Subcutaneous abdominal adipose tissue (tissue), 5 donors: ENCODE measurements around the gene ACP7.
"Not testable (repeated sequence)": the region's sequence is repeated elsewhere in the genome, so short reads cannot be mapped to it uniquely, and the experiment has no call there.

ENCODE experiments used
- H3K27ac ChIP-seq: one replicate; pipeline ENCODE4 v1.7.0; 2013; ENCODE audit warnings: low read depth, mild to moderate bottlenecking, inconsistent platforms, low read length, moderate library complexity
- H3K27me3 ChIP-seq, 5 donors: one replicate each; pipeline ENCODE4 v1.7.0; 2013; ENCODE audit warnings: low read length in 5 of 5, inconsistent platforms in 1 of 5; ENCODE audit not compliant: control insufficient read depth in 5 of 5, insufficient read depth in 4 of 5
- H3K36me3 ChIP-seq, 5 donors: one replicate each; pipeline ENCODE4 v1.7.0; 2013; ENCODE audit warnings: low read length in 5 of 5; ENCODE audit not compliant: control insufficient read depth in 5 of 5, insufficient read depth in 5 of 5
- H3K4me1 ChIP-seq, 5 donors: one replicate each; pipeline ENCODE4 v1.7.0; 2013; ENCODE audit warnings: low read length in 5 of 5, mild to moderate bottlenecking in 3 of 5, moderate library complexity in 1 of 5; ENCODE audit not compliant: control insufficient read depth in 5 of 5, insufficient read depth in 5 of 5
- H3K4me3 ChIP-seq, 5 donors: one replicate each; pipeline ENCODE4 v1.7.0; 2013; ENCODE audit warnings: low read length in 5 of 5, low read depth in 1 of 5
- H3K9ac ChIP-seq, 5 donors: one replicate each; pipeline ENCODE4 v1.7.0; 2013; ENCODE audit warnings: low read length in 5 of 5, mild to moderate bottlenecking in 4 of 5, moderate library complexity in 3 of 5
- H3K9me3 ChIP-seq, 5 donors: one replicate each; pipeline ENCODE4 v1.7.0; 2013; ENCODE audit warnings: low read length in 5 of 5; ENCODE audit not compliant: control insufficient read depth in 5 of 5
- donor health status: healthy.
- donor health status: healthy.
- donor health status: healthy.
- donor health status: healthy.
- donor health status: healthy.

The ACP7 gene

GRCh38 chr19:39115105-39115847 lies 31.1 kb downstream of the ACP7 start:
- H3K36me3 ChIP-seq: no peaks in the 10 kb centered on the region
- no peak overlapping the region for H3K27ac ChIP-seq
- no peak overlapping the region for H3K4me3 ChIP-seq
- H3K4me1 ChIP-seq: no peaks in the 10 kb centered on the region
- H3K9ac ChIP-seq: no peak overlapping the region
- H3K27me3 ChIP-seq: peaks cover 4 to 14% (median 12%) of the 10 kb centered on the region in 5 donors
- H3K9me3 ChIP-seq: no peaks in the 10 kb centered on the region

- not testable (repeated sequence) for H3K36me3 ChIP-seq, H3K9ac ChIP-seq, H3K9me3 ChIP-seq, H3K4me1 ChIP-seq, H3K4me3 ChIP-seq, H3K27ac ChIP-seq
- peaks cover under 1 to 11% (median 9%) of the 10 kb centered on the region in 5 donors for H3K27me3 ChIP-seq
Measured at GRCh38 chr19:39117023-39117422, 32.9 kb downstream of the ACP7 start.

GRCh38 chr19:39119830-39120229 lies 35.7 kb downstream of the ACP7 start:
- Histone ChIP-seq H3K27me3 (peaks cover 0 to 3% (median 0%) of the 10 kb centered on the region in 5 donors), H3K9ac (no peak overlapping the region), H3K4me1 (peaks cover 0 to 8% (median 2%) of the 10 kb centered on the region in 5 donors), H3K36me3 (no peaks in the 10 kb centered on the region), H3K27ac (no peak overlapping the region), H3K4me3 (no peak overlapping the region), H3K9me3 (no peaks in the 10 kb centered on the region)

GRCh38 chr19:39122934-39123731 lies 39.0 kb downstream of the ACP7 start:
- Histone ChIP-seq H3K9ac (no peak overlapping the region), H3K27me3 (peaks cover 0 to 3% (median 0%) of the 10 kb centered on the region in 5 donors), H3K4me3 (no peak overlapping the region), H3K4me1 (peaks cover 3 to 34% (median 27%) of the 10 kb centered on the region in 5 donors), H3K27ac (no peak overlapping the region), H3K9me3 (no peaks in the 10 kb centered on the region), H3K36me3 (no peaks in the 10 kb centered on the region)

GRCh38 chr19:39124136-39124764 lies 40.1 kb downstream of the ACP7 start:
- H3K4me1 ChIP-seq: peaks cover 3 to 44% (median 34%) of the 10 kb centered on the region in 5 donors

GRCh38 chr19:39125199-39125553 lies 41.0 kb downstream of the ACP7 start:
- no peak overlapping the region for H3K27ac ChIP-seq
- H3K9me3 ChIP-seq: no peaks in the 10 kb centered on the region
- H3K4me1 ChIP-seq: peaks cover 3 to 44% (median 34%) of the 10 kb centered on the region in 5 donors
- peak overlapping the region; percentile 58 to 89 (median 73) for H3K4me3 ChIP-seq
- no peaks in the 10 kb centered on the region for H3K36me3 ChIP-seq
- peaks cover 0 to 3% (median 0%) of the 10 kb centered on the region in 5 donors for H3K27me3 ChIP-seq
- peak overlapping the region in 3 of 5 donors; percentile 16 to 71 (median 51) for H3K9ac ChIP-seq

More at GRCh38 chr19:39124136-39124764, 40.1 kb downstream of the ACP7 start:
- no peaks in the 10 kb centered on the region for H3K9me3 ChIP-seq
- H3K27me3 ChIP-seq: peaks cover 0 to 3% (median 0%) of the 10 kb centered on the region in 5 donors
- H3K27ac ChIP-seq: no peak overlapping the region
- H3K4me3 ChIP-seq: no peak overlapping the region
- no peak overlapping the region for H3K9ac ChIP-seq
- no peaks in the 10 kb centered on the region for H3K36me3 ChIP-seq

- H3K27me3 ChIP-seq: peaks cover 0 to 3% (median 0%) of the 10 kb centered on the region in 5 donors
- H3K27ac ChIP-seq: peak within 1 kb of the TSS; percentile 65
- H3K4me1 ChIP-seq: peaks cover 3 to 48% (median 39%) of the 10 kb centered on the region in 5 donors
- H3K4me3 ChIP-seq: peak within 1 kb of the TSS; percentile 58 to 92 (median 85)
- no peaks in the 10 kb centered on the region for H3K9me3 ChIP-seq
- H3K9ac ChIP-seq: peak within 1 kb of the TSS in 4 of 5 donors; percentile 61 to 84 (median 71)
- no peaks in the 10 kb centered on the region for H3K36me3 ChIP-seq
Measured at GRCh38 chr19:39125554-39126311, 41.6 kb downstream of the ACP7 start, which contains the start of gene PAK4. Gene PAK4, plus strand, starts transcription at chr19:39125786. Its CDS starts 43,768 bp downstream, at chr19:39169554.

- peaks cover 5 to 56% (median 47%) of the 10 kb centered on the region in 5 donors for H3K4me1 ChIP-seq
- peak overlapping the region in 4 of 5 donors; percentile 61 to 84 (median 71) for H3K9ac ChIP-seq
- H3K27ac ChIP-seq: peak overlapping the region; percentile 65
Measured at GRCh38 chr19:39126312-39127187, 42.4 kb downstream of the ACP7 start.

More at GRCh38 chr19:39126312-39127187, 42.4 kb downstream of the ACP7 start:
- Histone ChIP-seq H3K27me3 (no peaks in the 10 kb centered on the region), H3K4me3 (peak overlapping the region; percentile 58 to 92 (median 85)), H3K9me3 (no peaks in the 10 kb centered on the region), H3K36me3 (no peaks in the 10 kb centered on the region)
